GM21515 (cell line): ENCODE data around the gene SUV39H2.
"Not testable (repeated sequence)": the region's sequence is repeated elsewhere in the genome, so short reads cannot be mapped to it uniquely, and the experiment has no call there.

Experiments
- ATAC-seq: cut with Tn5 transposase; IDR thresholded peaks from one replicate; pipeline ENCODE4 v1.9.1; 2021; ENCODE audit not compliant: unreplicated experiment

SUV39H2 gene

DNA sequence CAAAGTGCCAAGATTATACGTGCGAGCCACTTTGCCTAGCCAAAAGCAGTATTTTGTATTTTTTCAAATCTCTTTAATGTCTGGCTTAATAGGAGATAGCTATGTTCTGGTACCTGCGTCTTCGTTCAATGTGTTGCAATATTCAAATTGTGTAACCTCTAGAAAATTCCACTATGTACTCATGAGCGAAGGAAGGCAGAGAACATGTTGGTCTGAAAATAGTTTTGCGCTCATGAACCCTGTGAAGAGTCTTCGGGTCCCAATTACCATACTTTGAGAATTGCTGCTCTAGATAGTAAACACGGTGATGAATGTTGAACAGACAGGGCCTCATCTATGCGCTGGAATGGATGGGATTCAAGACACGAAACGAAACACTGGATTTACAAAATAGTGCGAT lies 2.7 kb upstream of the SUV39H2 start:
- ATAC-seq, result no peak

DNA sequence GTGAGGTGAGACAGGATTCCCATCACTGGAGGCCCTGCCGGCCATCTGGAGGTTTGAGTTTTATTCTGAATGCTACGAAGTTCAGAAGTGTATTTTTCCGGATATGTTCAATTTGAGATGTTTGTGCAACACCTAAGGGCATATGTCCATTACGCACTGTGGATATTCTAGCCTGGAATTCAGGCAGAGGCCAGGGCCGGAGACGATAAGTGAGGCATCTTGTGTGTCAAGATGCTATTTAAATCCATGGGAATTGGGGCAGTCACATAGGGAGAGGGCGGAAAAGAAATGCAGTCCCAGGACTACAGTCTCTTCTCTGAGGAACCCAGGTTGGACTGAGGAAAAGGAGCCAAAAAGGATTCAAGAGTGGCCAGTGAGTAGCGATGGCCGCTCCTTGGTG lies 1.9 kb upstream of the SUV39H2 start:
- no peak for ATAC-seq

DNA sequence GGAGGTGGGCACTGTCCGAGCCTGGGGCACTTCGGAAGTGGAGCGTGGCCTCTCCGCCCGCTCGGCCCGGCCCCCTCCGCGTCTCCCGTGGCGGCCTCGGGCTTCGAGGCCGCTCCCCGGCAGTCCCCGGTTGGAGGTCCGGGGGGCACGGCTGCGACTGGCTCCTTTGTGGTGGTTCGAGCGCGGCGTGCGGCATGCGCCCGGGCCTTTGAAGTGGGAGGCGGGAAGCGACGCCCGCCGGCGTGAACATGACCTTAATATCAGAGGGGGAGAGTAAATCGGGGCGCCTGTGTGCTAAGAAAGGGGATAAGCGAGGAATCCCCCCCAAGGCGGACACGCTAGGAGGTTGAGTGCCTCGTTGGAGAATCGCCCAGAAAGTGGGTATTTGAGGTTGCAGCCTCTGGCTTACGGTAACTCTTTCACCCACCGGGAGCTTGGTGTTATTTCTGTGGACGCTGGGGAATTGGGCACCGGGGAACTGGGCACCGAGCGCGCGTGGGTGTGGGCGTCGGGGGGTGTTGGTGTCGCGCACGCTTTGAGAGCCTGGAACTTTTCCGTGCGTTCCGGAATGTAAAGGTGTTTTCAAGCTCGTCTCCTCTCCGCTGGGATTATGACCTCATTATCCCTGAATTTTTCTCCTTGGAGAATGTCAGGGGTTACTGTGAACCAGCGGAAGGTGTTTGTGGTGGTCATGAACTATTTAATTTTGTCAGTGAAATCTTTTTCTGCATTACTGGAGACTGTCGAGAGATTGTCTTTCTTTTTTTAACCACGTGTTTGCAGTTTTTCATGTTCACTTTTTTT lies 660 bp downstream of the SUV39H2 start:
- ATAC-seq, result peak; percentile 24

DNA sequence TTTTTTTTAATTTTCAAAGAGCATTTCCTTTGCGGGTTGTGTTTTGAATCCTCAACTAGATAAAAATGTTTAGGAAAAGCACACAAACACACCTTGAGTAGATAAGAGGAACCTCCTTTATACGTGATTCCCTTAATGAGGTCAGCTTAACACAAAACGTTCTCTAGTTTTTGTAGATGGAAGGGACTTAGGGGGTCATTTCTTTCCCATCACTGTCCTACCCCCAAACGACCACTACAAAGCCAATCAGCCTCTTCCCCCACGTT lies 1.2 kb downstream of the SUV39H2 start:
- ATAC-seq, result no peak

DNA sequence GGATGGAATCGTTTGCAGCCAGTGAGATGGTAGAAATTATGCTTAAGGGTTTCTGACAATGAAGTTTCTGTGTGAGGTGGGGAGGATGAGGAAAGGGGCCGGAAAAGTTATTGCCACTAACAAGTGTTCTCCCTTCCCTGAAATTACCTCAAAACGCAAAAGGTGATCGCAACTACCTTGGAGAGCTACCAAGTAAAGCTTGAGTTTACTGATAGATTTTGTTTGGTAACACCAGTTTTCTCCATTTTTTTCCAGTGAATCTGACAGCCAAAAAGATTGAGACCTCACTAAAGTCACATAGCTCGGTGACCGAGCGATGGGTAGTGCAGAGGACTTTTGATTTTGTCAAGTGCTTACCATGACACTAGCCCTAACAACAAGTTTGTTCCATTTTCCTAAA lies 1.6 kb downstream of the SUV39H2 start:
- ATAC-seq, result no peak

DNA sequence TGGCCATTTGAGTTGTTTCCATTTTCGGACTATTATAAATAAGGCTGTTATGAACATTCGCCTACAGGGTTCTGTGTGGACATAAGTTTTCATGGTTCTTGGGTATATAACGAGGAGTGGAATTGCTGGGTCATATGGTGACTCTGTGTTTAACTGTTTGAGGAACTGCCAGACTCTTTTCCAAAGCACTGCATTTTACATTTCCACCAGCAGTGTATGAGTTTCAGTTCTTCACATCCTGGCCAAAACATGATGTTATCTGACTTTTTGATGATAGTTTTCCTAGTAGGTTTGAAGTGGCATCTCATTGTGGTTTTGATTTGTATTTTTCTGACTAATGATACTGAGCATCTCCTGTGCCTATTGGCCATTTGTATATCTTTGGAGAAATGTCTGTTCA lies 5.4 kb downstream of the SUV39H2 start:
- no peak for ATAC-seq

DNA sequence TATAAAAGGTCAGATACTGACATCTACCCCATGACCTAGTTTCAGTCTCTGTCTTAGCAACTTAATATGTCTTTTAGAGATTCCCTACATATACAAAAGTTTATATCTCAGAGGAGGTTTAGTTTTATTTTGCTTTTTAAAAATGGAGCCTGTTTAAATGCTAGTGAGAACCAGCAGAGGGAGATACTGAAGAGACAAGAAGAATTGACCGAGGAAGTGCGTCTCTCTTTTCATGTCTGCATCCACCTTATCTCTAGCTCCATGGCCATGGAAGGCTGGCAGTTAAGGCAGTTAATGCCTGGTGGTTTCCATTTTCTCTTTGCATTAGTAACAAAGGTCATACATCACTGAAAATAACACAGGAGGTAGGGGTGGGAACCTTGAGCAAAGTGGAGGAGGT lies 10.7 kb downstream of the SUV39H2 start:
- ATAC-seq, result no peak

DNA sequence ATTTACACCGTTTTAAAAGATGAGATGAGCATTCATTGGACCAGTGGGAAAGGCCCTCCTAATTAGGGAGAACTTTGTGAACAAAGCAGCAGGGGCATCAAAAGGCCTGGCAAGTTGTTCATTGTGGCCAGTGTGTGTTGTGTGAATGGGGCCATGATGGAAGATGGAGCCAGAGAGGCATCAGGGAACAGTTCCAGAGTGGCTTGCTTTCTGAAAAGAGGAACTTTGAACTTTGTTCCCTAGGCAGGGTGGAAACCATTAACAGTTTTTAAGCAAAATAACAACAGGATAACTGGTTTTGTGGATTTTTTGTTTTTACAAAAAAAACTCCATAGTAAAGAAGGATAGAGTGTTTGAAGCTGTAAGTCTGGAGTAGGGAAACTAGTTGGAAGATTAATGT lies 12.5 kb downstream of the SUV39H2 start:
- no peak for ATAC-seq

DNA sequence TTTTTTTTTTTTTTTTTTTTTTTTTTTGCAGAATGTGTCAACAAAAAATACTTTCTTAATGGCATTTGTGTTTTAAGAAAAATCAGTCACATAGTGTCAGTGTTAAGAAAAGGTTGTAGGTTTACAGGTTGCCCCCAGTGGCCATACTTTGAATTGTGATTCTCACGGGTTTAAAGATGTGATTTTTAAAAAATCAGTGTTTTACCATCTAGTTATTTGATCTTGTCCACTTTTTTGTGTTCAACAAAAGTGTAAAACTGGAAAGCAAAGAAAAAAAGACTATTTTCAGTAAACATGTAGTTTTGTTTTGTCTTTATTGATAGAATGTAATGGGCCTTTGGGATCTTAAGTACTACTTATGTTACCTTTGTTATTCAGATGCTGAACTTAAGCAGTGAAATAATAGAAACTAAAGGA lies 25.7 kb downstream of the SUV39H2 start:
- ATAC-seq, result no peak

DNA sequence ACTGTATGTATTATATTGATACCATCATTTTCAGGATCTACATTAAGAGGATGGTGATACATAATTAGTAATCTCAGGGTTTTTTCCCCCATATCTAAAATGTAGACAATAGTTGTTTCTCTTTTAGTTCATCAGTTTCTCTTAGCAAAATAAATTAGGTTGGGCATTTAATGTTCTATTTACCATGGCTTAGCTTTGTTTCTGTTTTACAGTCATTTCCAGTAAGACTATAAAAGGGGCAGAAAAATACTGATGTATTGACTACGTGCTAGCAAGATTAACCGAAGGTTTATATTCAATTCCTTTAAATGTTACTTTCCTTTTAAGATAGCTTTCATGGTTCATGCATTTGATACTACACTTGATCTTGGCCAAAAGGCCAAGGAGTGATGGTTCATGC lies 26.2 kb downstream of the SUV39H2 start:
- ATAC-seq, result no peak

DNA sequence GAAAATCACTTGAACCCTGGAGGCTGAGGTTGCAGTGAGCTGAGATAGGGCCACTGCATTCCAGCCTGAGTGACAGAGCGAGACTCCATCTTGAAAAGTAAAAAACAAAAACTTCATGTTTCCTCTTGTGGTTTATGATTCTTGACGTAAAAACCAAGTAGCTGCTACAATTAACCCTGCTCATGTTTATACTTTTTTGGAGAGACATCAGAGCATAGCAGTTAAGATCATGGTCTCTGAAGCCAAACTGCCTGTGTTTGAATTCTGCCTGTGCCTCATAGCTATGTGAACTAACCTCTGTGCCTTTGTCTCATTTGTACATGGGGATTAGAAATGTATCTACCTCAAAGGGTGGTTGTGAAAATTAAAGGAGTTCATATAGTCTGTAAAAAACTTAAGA lies 27.2 kb downstream of the SUV39H2 start:
- ATAC-seq, result no peak

DNA sequence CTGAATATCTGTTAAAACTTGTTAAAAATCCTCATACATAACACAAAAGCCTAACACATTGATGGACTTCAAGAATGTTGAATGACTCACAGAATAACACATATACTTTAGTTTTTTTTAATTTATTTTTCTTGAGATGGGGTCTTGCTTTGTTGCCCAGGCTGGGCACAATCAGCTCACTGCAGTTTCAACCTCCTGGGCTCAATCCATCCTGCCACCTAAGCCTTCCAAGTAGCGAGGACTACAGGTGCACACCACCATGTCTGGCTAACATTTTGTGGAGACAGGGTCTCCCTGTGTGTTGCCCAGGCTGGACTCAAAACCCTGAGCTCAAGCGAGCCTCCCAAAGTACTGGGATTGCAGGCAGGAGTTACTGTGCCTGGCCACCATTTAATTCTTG lies 28.1 kb downstream of the SUV39H2 start:
- ATAC-seq, result no peak

DNA sequence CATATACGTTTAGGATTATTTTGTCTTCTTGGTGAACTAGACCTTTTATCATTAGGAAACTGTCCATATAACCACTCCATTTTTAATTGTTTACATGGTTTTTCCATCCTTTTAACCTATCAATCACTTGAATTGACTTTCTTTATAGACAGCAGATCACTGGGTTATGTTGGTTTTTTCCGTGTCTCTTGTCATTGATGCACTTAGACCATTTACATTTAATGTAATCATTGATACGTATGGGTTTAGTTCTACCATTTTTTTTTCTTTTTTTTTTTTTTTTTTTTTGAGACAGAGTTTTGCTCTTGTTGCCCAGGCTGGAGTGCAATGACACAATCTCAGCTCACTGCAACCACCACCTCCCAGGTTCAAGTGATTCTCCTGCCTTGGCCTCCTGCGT lies 28.9 kb downstream of the SUV39H2 start:
- not testable (repeated sequence) for ATAC-seq

DNA sequence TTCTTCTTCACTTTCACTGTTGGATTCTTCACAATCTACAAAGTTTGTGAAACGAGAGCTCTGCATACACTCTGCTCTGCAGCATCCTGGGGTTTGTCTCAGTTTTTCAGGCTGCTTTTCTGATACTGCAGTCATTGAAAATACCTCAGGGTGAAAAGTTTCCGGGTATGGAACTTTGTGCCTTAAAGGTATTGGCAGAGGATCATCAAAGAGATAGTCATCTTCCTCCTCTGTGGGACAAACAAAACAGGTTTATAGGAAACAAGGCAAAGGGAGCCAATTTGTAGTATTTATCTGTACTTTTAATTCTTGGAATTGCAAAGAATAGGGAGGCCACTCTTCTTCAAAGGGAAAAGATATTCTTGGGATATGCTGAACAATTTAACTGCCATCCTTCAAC lies 30.4 kb downstream of the SUV39H2 start:
- no peak for ATAC-seq

DNA sequence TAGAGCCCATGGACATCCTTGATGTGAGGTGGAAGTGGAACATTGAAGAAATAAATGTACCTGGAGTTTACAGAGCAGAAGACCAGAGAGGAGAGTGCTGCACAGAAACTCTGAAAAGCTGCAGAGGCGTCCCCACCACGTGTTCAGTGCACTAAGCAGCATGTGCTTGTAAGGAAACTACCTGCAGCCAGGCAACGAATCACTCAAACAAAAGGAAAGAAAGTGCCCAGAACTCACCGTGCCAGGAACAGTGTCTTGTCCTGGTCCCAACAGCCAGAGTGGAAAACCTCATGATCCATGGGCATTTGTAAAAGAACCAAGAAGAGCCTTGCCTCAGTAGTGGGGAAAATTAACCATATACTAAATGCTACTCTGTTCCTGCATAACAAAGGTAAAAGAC lies 32.3 kb downstream of the SUV39H2 start:
- ATAC-seq, result no peak

DNA sequence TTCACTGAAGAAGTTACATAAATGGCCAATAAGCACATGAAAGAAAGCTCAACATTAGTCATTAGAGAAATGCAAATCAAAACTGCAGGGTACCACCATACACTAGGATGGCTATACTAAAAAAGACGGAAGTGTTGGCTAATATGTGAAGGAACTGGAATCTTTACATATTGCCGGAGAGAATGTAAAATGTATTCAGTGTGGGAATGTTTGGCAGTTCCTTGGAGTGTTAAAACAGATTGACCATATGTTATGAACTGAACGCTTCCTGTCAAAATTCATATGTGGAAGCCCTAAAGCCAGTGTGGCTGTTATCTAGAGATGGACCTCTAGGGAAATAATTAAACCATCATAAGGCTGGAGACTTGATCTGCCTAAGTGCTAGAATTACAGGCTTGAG lies 33.1 kb downstream of the SUV39H2 start:
- no peak for ATAC-seq

DNA sequence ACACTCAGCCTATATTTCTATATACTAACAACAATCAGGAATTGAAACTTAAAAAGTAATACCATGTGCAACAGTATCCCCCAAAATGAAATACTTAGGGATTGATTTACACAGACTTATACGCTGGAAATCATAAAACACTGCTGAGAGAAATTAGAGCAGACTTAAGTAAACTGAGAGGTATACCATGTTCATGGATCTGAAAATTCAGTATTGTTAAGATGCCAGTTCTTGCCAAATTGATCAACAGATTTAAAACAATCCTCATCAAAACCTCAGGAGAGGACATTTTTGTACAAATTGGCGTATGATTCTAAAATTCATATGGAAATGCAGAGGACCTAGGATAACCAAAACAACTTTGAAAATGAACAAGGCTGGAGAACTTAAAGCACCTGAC lies 37.9 kb downstream of the SUV39H2 start:
- ATAC-seq, result no peak

DNA sequence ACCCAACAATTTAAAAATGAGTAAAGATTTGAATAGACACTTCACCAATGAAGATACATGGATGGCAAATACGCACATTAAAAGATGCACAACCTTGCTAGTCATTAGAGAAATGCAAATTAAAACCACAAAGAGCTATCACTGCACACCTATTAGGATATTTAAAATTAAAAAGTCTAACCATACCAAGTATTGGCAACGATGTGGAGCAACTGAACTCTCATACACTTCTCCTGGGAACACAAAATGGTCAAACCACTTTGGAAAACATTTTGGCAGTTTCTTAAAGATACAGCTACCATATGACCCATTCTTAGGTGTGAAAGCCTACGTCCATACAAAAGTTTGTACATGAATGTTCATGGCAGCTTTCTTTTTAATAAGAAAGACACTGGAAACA lies 39.2 kb downstream of the SUV39H2 start:
- no peak for ATAC-seq

DNA sequence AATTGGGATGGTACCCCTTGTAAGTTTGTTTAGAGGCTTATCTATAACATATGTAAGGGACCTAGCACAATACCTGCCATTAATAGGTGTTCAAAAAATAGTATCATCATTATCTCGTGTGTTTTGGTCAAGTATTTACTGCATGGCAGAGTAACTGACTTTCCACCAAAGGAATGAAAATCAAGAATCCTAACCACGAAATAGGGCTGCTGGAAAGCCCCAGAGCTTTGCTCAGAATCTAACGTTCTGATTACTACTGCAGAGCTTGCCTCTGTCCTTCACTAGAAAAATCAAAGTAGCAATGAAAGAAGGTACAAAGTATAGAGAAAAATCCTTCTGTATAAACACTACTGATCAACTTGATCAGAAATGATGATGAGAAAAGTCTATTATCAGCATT lies 40.3 kb downstream of the SUV39H2 start:
- no peak for ATAC-seq

DNA sequence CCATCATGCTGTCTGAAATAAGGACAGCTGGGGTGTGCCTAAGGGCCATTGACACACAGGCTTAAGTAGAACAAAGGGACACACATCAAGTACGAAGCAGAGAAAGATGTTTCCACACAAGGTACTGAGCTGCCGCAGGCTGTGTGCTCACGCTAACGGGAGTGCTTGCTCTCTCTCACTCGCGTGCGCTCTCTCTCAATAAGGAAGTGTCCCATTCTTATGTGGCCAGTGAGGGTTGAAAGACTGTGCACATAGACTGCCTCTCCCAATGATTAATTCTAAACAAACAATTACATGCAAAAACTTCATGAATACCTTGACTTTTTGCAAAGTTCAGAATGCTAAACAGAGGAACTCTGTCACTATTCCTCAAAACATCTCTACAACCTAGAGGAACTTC lies 45.3 kb downstream of the SUV39H2 start:
- ATAC-seq, result no peak

DNA sequence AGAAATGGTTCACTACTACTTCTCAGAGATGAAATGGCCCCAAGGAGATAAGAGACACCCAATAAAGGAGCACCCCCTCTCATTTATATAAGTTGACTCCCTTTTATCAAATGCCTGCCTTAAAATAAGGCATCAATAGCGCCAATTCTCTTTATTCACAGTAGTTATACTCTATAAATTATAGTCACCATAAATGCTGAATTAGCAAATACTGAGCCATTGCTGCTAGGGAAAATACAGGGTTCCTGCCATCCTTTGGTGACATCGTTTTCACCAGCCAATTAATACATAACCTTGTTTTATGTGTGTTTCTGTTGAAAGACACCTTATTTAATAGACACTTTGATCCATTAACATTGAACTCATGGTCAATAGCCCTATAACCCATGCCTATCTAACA lies 46.6 kb downstream of the SUV39H2 start:
- ATAC-seq, result no peak

DNA sequence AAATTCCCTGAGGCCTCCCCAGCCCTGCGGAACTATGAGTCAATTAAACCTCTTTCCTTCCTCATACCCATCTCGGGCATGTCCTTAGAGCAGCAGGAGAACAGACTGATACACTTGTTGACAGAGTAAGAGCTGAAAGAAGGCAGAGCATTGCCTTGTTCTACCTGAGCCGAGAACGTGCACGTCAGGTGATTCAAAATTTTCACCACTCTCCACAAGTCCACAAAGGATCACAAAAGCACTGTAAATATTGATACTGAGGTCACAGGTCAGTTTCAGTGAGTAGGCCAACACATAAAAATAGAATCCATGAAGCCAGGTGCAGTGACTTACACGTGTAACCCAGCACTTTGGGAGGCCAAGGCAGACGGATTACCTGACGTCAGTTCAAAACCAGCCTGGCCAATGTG lies 47.4 kb downstream of the SUV39H2 start:
- ATAC-seq, result peak; percentile 21

DNA sequence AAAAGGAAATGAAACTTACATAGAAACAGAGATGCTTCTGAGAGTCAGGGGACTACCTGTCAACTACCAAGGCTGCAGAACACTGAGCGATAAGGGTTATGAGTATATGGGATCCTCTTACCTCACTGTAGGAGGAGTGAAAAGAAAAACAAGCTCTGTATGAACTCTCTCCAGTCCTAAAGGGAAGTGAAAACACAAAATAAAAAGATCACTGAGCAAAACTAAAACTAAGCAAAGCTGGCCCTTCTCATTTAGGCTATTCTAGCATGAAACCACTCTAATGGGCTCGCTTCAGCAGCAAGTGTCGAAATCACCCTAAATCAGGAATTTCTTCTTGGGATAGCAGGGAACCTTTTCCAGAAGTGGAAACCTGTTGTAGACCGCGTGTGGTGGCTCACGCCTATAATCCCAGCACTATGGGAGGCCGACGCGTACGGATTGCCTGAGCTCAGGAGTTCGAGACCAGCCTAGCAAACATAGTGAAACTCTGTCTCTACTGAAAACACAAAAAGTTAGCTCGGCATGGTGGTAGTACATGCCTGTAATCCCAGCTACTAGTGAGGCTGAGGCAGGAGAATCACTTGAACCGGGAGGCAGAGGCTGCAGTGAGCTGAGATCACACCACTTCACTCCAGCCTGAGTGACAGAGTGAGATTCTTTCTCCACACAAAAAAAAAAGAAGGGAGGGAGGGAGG lies 48.2 kb downstream of the SUV39H2 start:
- ATAC-seq, result peak; percentile 97
